Neural cell (in vitro differentiated cells): ENCODE measurements around the gene CTSO. TPM values are rescaled to one million over a fixed set of nuclear protein-coding genes. Genes with fewer than 3 reads are reported as not detected.

Experiments used
- H2AFZ ChIP-seq: fragments of 200-600, 300-800 bp; sonication (generic), shearing (Covaris generic); 2 replicates; pipeline ENCODE4 v1.6.0; 2014; ENCODE audit warnings: low read depth, mild to moderate bottlenecking, antibody characterized with exemption, low read length, moderate library complexity
- H3F3A ChIP-seq: fragments of 200-600 bp; shearing (Covaris generic); 2 replicates; pipeline ENCODE4 v1.6.1; 2016; ENCODE audit warnings: mild to moderate bottlenecking, moderate library complexity, mixed read lengths, antibody characterized with exemption, low read length; ENCODE audit not compliant: insufficient read depth, poor library complexity, severe bottlenecking
- H3K27ac ChIP-seq: fragments of 200-600, 300-800 bp; sonication (generic), shearing (Covaris generic); 2 replicates; pipeline ENCODE4 v1.5.1; 2014; ENCODE audit warnings: mild to moderate bottlenecking, low read length, moderate library complexity
- H3K27me3 ChIP-seq: fragments of 300-800, 200-600 bp; sonication (generic), shearing (Covaris generic); 2 replicates; pipeline ENCODE4 v1.6.0; 2014; ENCODE audit warnings: mild to moderate bottlenecking, low read depth, low read length, moderate library complexity; ENCODE audit not compliant: insufficient read depth
- H3K36me3 ChIP-seq: fragments of 300-800, 200-600 bp; sonication (generic), shearing (Covaris generic); 2 replicates; pipeline ENCODE4 v1.5.1; 2014; ENCODE audit warnings: mild to moderate bottlenecking, antibody characterized with exemption, low read length, moderate library complexity; ENCODE audit not compliant: insufficient read depth
- H3K4me2 ChIP-seq: fragments of 300-800, 200-600 bp; sonication (generic), shearing (Covaris generic); 2 replicates; pipeline ENCODE4 v1.6.0; 2014; ENCODE audit warnings: mild to moderate bottlenecking, low read length
- H3K4me3 ChIP-seq: fragments of 300-800, 200-600 bp; sonication (generic), shearing (Covaris generic); 2 replicates; pipeline ENCODE4 v1.5.1; 2014; ENCODE audit warnings: mild to moderate bottlenecking, low read length, moderate library complexity
- H3K79me2 ChIP-seq: fragments of 200-600 bp; shearing (Covaris generic); replicated peaks from 2 replicates; pipeline ENCODE4 v1.6.0; 2014; ENCODE audit warnings: mild to moderate bottlenecking, low read length, moderate library complexity; ENCODE audit not compliant: insufficient read depth
- H3K9ac ChIP-seq: fragments of 300-800, 200-600 bp; sonication (generic), shearing (Covaris generic); 2 replicates; pipeline ENCODE4 v1.6.1; 2016; ENCODE audit warnings: mild to moderate bottlenecking, low read length, mixed read lengths
- H3K9me2 ChIP-seq: fragments of 200-600 bp; shearing (Covaris generic); 2 replicates; pipeline ENCODE4 v1.6.1; 2016; ENCODE audit warnings: mild to moderate bottlenecking, low read length, mixed read lengths; ENCODE audit not compliant: insufficient read depth
- H3K9me3 ChIP-seq: fragments of 200-600, 300-800 bp; sonication (generic), shearing (Covaris generic); 2 replicates; pipeline ENCODE4 v1.6.1; 2016; ENCODE audit warnings: mild to moderate bottlenecking, mixed run types, low read length, moderate library complexity, mixed read lengths
- H4K20me1 ChIP-seq: fragments of 200-600 bp; shearing (Covaris generic); 2 replicates; pipeline ENCODE4 v1.6.1; 2016; ENCODE audit warnings: mild to moderate bottlenecking, mixed run types; ENCODE audit not compliant: insufficient read depth
- CTCF ChIP-seq: fragments of 450-650 bp; IDR thresholded peaks from 2 replicates; pipeline ENCODE4 v1.5.1; 2014; ENCODE audit warnings: antibody characterized with exemption, mild to moderate bottlenecking, moderate library complexity; ENCODE audit not compliant: poor library complexity, severe bottlenecking
- EP300 ChIP-seq: fragments of 450-650 bp; conservative IDR thresholded peaks from 2 replicates; pipeline ENCODE4 v1.6.1; 2014; ENCODE audit warnings: antibody characterized with exemption, mild to moderate bottlenecking, moderate library complexity; ENCODE audit not compliant: poor library complexity, severe bottlenecking
- EZH2 ChIP-seq: fragments of 200-600, 300-800 bp; shearing (Covaris generic), sonication (generic); IDR thresholded peaks from 2 replicates; pipeline ENCODE4 v1.6.1; 2014; ENCODE audit warnings: antibody characterized with exemption, low read length, borderline replicate concordance, mild to moderate bottlenecking; ENCODE audit not compliant: insufficient read depth, poor library complexity, severe bottlenecking
- POLR2AphosphoS5 ChIP-seq: IDR thresholded peaks from 2 replicates; pipeline ENCODE4 v1.6.1; 2012
- RAD21 ChIP-seq: fragments of 450-650 bp; conservative IDR thresholded peaks from 2 replicates; pipeline ENCODE4 v1.6.1; 2014; ENCODE audit warnings: antibody characterized with exemption, mild to moderate bottlenecking, moderate library complexity
- SMC3 ChIP-seq: fragments of 450-650 bp; conservative IDR thresholded peaks from 2 replicates; pipeline ENCODE4 v1.6.1; 2014; ENCODE audit warnings: antibody characterized with exemption, mild to moderate bottlenecking, moderate library complexity; ENCODE audit not compliant: poor library complexity
- TAF1 ChIP-seq: IDR thresholded peaks from 2 replicates; pipeline ENCODE4 v1.6.1; 2012; ENCODE audit warnings: low read depth
- polyA plus RNA-seq: library from polyadenylated mRNA; depleted of rRNA; stranded (reverse); fragments of >200 nt; gene quantifications from 2 replicates; pipeline ENCODE4 v1.2.3, GENCODE V29; 2014
- TF ChIP-seq, protein P1 (sequence below): IDR thresholded peaks from 2 replicates; pipeline ENCODE4 v1.6.1; 2012; ENCODE audit warnings: borderline replicate concordance

Gene CTSO
- polyA plus RNA-seq, 1 donor from 2014 or later = 0.16 TPM

GRCh38 chr4:155962767-155963166 lies 9.1 kb upstream of the CTSO start:
- H3K27me3 ChIP-seq = no peaks in the 10 kb centered on the region
- no peaks in the 10 kb centered on the region for H3K9me2 ChIP-seq
- peaks cover 6% of the 10 kb centered on the region for H3F3A ChIP-seq
- H3K4me3 ChIP-seq = no peak overlapping the region
- no peaks in the 10 kb centered on the region for H3K36me3 ChIP-seq
- no peaks in the 10 kb centered on the region for H3K79me2 ChIP-seq
- no peak overlapping the region for H3K4me2 ChIP-seq
- no peaks in the 10 kb centered on the region for H3K9me3 ChIP-seq
- peak overlapping the region; percentile 29 for H3K27ac ChIP-seq
- no peaks in the 10 kb centered on the region for H4K20me1 ChIP-seq
- no peak overlapping the region for H3K9ac ChIP-seq
- peak; percentile 33 for TF ChIP-seq EP300
- TF ChIP-seq, protein P1, sequence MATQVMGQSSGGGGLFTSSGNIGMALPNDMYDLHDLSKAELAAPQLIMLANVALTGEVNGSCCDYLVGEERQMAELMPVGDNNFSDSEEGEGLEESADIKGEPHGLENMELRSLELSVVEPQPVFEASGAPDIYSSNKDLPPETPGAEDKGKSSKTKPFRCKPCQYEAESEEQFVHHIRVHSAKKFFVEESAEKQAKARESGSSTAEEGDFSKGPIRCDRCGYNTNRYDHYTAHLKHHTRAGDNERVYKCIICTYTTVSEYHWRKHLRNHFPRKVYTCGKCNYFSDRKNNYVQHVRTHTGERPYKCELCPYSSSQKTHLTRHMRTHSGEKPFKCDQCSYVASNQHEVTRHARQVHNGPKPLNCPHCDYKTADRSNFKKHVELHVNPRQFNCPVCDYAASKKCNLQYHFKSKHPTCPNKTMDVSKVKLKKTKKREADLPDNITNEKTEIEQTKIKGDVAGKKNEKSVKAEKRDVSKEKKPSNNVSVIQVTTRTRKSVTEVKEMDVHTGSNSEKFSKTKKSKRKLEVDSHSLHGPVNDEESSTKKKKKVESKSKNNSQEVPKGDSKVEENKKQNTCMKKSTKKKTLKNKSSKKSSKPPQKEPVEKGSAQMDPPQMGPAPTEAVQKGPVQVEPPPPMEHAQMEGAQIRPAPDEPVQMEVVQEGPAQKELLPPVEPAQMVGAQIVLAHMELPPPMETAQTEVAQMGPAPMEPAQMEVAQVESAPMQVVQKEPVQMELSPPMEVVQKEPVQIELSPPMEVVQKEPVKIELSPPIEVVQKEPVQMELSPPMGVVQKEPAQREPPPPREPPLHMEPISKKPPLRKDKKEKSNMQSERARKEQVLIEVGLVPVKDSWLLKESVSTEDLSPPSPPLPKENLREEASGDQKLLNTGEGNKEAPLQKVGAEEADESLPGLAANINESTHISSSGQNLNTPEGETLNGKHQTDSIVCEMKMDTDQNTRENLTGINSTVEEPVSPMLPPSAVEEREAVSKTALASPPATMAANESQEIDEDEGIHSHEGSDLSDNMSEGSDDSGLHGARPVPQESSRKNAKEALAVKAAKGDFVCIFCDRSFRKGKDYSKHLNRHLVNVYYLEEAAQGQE = peak; percentile 61
- no peak for TF ChIP-seq CTCF
- peak; percentile 59 for TF ChIP-seq POLR2AphosphoS5
- TF ChIP-seq RAD21 = no peak
- no peak overlapping the region for H2AFZ ChIP-seq

- Histone ChIP-seq H3K27me3 (no peaks in the 10 kb centered on the region), H3F3A (peaks cover 4% of the 10 kb centered on the region), H3K9me2 (no peaks in the 10 kb centered on the region), H2AFZ (no peak overlapping the region), H3K9ac (no peak overlapping the region), H3K36me3 (no peaks in the 10 kb centered on the region), H3K27ac (peak overlapping the region; percentile 29), H3K4me2 (no peak overlapping the region), H3K9me3 (no peaks in the 10 kb centered on the region), H4K20me1 (no peaks in the 10 kb centered on the region), H3K79me2 (no peaks in the 10 kb centered on the region), H3K4me3 (no peak overlapping the region)
- TF ChIP-seq RAD21 (no peak), TAF1 (no peak), EZH2 (no peak), EP300 (no peak), SMC3 (no peak), CTCF (no peak), POLR2AphosphoS5 (no peak)
- TF ChIP-seq, protein P1 = no peak
Observed at GRCh38 chr4:155961575-155961974, 7.9 kb upstream of the CTSO start.
